ENCODE measurements around the gene LTC4S.

GRCh38 chr5:179755022-179755421 is 38.8 kb upstream of the LTC4S start:
- no peak for TF ChIP-seq CTCF (IDR thresholded peaks at IDR 0.05)
- no peak for TF ChIP-seq POLR2A (IDR thresholded peaks at IDR 0.05)
- TF ChIP-seq POLR2AphosphoS5 (IDR thresholded peaks at IDR 0.05): no peak
